ENCODE results near the gene ERBIN.
"Not testable (repeated sequence)": the region's sequence is repeated elsewhere in the genome, so short reads cannot be mapped to it uniquely, and the experiment has no call there.

Gene ERBIN

GRCh38 chr5:65967288-65968066, 41.1 kb downstream of the ERBIN start:
- DNase-seq = no peak

- DNase-seq = no peak
These were observed 43.4 kb downstream of the ERBIN start for GRCh38 chr5:65969539-65970393.

- no peak for DNase-seq
These were observed 44.3 kb downstream of the ERBIN start for GRCh38 chr5:65970481-65971367.

GRCh38 chr5:65971643-65972042, 45.3 kb downstream of the ERBIN start:
- DNase-seq = no peak

- DNase-seq = not testable (repeated sequence)
These were observed 46.5 kb downstream of the ERBIN start for GRCh38 chr5:65972896-65973295.

- no peak for DNase-seq
These were observed 51.9 kb downstream of the ERBIN start for GRCh38 chr5:65978251-65978650.

GRCh38 chr5:65981548-65981947, 55.2 kb downstream of the ERBIN start:
- DNase-seq = no peak

GRCh38 chr5:65981969-65982619, 55.7 kb downstream of the ERBIN start:
- DNase-seq = no peak

GRCh38 chr5:65982635-65983034, 56.3 kb downstream of the ERBIN start:
- no peak for DNase-seq

GRCh38 chr5:65984098-65984885, 57.9 kb downstream of the ERBIN start:
- DNase-seq = no peak

GRCh38 chr5:65986050-65986451, 59.7 kb downstream of the ERBIN start:
- DNase-seq = no peak

- no peak for DNase-seq
These were observed 60.4 kb downstream of the ERBIN start for GRCh38 chr5:65986796-65987195.

- DNase-seq = no peak
These were observed 61.6 kb downstream of the ERBIN start for GRCh38 chr5:65987982-65988381.

GRCh38 chr5:65989158-65989557, 62.8 kb downstream of the ERBIN start:
- no peak for DNase-seq

GRCh38 chr5:65992630-65993029, 66.3 kb downstream of the ERBIN start:
- no peak for DNase-seq

GRCh38 chr5:65994117-65994786, 67.9 kb downstream of the ERBIN start:
- DNase-seq = no peak

GRCh38 chr5:65999061-65999723, 72.8 kb downstream of the ERBIN start:
- no peak for DNase-seq

- DNase-seq = no peak
These were observed 75.6 kb downstream of the ERBIN start for GRCh38 chr5:66001952-66002351.

GRCh38 chr5:66002415-66002814, 76.0 kb downstream of the ERBIN start:
- no peak for DNase-seq

- no peak for DNase-seq
These were observed 77.8 kb downstream of the ERBIN start for GRCh38 chr5:66004216-66004615.

- no peak for DNase-seq
These were observed 82.9 kb downstream of the ERBIN start for GRCh38 chr5:66009277-66009676.
